ENCODE data around the gene TOM1L2.

TOM1L2 gene

DNA sequence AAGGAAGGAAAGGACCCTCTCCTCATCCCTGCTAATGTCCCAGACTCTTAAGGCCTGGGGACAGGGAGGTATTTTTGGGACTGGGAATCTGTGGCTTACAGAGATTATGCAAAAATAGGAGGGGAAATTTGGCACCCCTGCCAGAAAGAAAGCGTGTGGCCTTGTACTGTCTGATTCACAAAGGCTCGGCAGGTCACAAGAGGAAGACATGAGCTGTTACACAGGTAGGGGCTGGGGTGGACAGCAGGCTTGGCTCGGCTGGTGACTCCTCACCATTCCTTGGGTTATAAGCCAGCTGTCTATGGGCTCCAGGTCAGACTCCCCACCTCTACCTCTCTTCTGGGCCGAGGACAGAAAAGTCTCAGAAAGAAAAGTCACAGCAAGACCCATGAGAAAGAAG is 114.7 kb downstream of the TOM1L2 start:
- DNase-seq (ENCODE audit: low spot score), result no peak
- TF ChIP-seq, protein P1, sequence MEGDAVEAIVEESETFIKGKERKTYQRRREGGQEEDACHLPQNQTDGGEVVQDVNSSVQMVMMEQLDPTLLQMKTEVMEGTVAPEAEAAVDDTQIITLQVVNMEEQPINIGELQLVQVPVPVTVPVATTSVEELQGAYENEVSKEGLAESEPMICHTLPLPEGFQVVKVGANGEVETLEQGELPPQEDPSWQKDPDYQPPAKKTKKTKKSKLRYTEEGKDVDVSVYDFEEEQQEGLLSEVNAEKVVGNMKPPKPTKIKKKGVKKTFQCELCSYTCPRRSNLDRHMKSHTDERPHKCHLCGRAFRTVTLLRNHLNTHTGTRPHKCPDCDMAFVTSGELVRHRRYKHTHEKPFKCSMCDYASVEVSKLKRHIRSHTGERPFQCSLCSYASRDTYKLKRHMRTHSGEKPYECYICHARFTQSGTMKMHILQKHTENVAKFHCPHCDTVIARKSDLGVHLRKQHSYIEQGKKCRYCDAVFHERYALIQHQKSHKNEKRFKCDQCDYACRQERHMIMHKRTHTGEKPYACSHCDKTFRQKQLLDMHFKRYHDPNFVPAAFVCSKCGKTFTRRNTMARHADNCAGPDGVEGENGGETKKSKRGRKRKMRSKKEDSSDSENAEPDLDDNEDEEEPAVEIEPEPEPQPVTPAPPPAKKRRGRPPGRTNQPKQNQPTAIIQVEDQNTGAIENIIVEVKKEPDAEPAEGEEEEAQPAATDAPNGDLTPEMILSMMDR (IDR thresholded peaks at IDR 0.05; ENCODE audit: extremely low read depth, missing control alignments), result no peak

DNA sequence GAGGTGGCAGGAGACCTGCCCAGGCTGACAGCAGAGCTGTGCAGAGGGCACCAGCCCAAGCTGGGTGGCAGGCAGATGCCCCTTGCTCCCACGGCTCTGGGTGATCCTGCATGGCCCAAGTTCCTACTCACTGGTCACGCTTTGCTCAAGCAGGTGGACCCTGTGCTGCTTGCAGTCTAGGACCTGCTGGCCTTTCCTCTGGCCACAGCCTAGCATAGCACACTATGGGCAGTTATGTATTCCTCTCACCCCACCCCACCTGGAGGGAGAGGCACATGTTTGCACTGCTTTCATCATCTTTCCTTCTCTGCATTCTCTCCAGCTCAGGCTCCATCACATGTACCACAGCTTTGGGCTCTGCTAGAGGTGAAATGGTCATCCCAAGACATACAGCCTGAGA is 115.8 kb downstream of the TOM1L2 start:
- TF ChIP-seq, protein P1 (IDR thresholded peaks at IDR 0.05; ENCODE audit: extremely low read depth, missing control alignments), result no peak
- DNase-seq (ENCODE audit: low spot score), result no peak

DNA sequence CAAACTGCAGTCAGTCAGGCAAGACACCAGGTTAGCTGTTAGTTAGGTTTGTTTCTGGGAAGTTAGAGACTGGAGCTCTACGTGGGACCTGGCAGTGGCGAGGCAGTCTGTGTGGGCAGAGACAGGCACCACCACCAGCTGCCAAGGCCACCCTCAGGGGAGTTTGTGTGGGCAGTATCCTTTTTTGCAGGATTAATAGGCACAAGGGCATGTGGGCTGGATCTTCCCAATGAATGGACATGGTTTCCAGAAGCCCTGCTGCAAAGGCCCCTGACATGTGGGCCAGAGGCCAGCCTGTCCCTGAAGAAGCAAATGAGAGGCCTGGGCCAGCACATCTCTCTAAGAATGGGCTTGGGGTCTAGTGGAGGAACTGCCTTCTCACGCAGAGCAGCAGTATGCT is 116.2 kb downstream of the TOM1L2 start:
- TF ChIP-seq, protein P1 (IDR thresholded peaks at IDR 0.05; ENCODE audit: extremely low read depth, missing control alignments), result no peak
- no peak for DNase-seq (ENCODE audit: low spot score)

DNA sequence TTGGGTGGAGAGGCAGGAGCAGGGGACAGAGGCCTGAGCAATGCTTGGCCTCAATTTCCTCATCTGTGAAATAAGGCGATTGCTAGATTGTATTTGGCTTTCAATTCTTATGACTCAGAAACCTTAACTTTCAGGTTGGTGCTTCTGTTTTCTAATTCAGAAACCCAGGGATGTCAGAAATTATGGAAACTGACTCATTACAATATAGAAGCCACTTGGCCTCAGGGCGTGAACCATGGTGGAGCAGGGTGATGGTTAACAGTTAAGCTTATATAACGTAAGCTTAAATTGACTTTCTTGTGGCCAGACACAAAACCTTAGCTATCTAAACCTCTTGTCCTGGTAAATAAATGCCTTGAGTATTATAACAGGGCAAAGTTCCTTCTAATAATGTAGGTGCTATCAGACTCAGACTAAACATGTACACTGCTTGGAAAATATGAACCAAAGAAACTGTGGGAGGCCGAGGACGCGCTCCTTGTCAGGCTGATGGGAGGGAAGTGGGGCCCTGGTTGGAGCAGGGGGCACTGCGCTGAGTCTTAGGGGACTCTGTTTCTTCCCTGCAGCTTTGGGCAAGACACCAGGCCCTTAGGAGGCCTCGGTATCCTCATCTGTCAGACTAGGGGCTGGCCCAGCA is 118.3 kb downstream of the TOM1L2 start:
- no peak for DNase-seq (ENCODE audit: low spot score)
- TF ChIP-seq, protein P1 (IDR thresholded peaks at IDR 0.05; ENCODE audit: extremely low read depth, missing control alignments), result no peak

DNA sequence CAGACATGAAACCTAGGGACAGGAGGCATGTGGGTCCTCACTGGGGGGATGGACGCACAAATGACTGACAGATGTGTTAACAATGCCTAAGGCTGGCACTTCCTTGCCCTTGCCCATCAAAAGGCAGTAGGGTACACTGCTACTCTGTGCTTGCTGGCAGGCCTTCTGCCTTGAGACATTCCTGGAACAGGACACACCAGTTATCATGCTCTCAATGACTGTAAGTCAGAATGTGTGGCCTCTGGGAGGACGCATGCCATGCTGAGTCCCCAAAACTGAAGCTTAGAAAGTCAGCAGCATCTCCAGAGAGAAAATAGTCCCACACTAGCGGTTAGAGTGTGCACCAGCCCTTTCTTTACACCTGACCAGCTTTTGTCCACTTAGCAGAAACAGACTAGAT is 119.3 kb downstream of the TOM1L2 start:
- no peak for DNase-seq (ENCODE audit: low spot score)
- TF ChIP-seq, protein P1 (IDR thresholded peaks at IDR 0.05; ENCODE audit: extremely low read depth, missing control alignments), result no peak

DNA sequence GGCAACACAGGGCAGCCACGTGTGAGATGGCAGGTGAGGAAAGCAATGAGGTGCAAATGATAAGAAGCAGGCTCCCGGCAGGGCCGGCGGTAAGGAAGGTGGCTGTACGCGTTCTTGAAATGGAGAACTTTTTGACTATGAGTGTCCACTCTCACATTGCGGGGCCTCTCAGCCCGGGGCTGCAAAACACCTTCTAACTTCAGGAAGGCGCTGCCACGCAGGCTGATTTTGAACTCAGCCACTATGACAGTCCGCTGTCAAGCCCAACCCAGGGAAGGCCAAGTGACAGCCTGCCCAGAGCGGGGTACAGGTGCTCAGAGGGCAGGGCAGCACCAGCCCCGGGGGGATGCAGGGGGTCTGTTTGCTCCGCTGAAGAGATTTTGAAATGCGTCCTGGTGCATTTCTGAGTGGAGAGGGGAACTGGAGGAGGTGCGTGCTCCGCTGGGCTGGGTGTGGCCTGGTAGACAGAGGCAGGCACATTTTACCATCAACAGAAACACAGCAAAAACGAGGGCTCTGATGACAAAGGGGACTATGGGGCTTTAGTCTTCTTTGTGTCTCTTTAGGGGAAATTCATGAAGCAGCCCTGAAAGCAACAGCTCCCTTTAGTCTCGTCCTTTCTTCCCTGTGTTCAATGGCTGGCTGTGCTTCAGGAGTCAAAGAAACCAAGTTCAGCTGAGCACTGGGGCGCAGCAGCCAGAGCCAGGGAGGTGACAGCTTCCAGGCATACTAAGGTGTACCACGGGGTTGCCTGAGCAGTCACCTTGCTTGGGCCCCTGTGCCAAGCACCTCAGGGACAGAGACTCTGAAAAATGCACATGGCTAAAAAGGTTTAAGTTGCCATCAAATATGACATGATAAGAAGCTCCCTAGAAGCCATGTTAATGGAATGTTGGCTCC is 120.8 kb downstream of the TOM1L2 start:
- TF ChIP-seq, protein P1 (IDR thresholded peaks at IDR 0.05; ENCODE audit: extremely low read depth, missing control alignments), result no peak

DNA sequence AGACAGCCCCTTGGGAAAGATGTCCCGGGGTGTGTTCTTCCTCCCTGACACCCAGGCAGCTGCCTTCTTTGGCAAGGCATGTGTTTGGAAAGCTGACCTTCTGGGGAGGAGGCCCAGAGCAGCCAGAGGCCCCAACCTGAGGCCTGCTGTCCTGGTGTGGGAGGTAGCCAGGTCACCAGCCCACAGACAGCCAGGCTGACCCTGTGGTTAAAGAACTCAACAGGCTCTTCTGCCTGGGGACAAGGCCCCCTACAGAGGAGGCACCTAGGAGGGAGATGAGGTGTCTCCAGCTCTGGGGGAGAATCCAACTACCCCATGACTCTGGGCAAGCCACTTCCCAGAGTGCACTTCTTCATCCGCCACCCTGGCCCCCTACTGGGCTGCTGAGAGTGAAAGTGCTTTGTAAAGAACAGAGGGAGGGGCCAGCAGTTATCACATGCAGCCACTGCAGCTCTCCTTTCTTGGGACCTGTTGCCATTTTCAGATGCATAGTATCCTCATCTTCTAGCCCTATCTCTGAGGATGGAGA is 122.3 kb downstream of the TOM1L2 start:
- TF ChIP-seq, protein P1 (IDR thresholded peaks at IDR 0.05; ENCODE audit: extremely low read depth, missing control alignments), result no peak
- DNase-seq (ENCODE audit: low spot score), result peak; percentile 76

More for the DNA sequence above, 120.8 kb downstream of the TOM1L2 start:
- DNase-seq (ENCODE audit: low spot score), result no peak

Data from GM20000 (cell line).